ENCODE data around the gene GEMIN5. TPM values are rescaled to one million over a fixed set of nuclear protein-coding genes. Genes with fewer than 3 reads are reported as not detected.

Gene GEMIN5
- total and polyA plus RNA-seq, 2 of the 13 experiments (the other 11 are each of a cell fraction or from before 2014, with no cell fraction given): 6.6 to 28.6 TPM

DNA sequence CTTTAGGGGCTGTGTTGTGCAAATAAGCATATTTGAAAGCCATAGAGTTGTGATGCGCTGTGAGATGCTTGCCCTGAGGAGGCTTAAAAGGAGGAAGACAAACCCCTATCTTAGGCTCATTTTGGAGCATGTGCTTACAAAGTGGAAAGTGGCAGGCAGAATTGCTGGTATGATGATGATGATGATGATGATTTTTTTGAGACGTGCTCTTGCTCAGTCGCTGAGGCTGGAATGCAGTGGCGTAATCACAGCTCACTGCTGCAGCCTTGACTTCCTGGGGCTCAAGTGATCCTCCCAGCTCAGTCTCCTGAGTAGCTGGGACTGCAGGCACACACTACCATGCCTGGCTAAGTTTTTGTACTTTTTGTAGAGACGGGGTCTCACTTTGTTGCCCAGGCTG is 77.9 kb downstream of the GEMIN5 start (continued):
- TF ChIP-seq, protein P1, sequence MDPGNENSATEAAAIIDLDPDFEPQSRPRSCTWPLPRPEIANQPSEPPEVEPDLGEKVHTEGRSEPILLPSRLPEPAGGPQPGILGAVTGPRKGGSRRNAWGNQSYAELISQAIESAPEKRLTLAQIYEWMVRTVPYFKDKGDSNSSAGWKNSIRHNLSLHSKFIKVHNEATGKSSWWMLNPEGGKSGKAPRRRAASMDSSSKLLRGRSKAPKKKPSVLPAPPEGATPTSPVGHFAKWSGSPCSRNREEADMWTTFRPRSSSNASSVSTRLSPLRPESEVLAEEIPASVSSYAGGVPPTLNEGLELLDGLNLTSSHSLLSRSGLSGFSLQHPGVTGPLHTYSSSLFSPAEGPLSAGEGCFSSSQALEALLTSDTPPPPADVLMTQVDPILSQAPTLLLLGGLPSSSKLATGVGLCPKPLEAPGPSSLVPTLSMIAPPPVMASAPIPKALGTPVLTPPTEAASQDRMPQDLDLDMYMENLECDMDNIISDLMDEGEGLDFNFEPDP (CRISPR knock-in tag; conservative IDR thresholded peaks at IDR 0.05): no peak
- 0 out of 2 replicates have a peak, but pooled peaks have one; percentile 30 for TF ChIP-seq MYC (CRISPR knock-in tag; IDR thresholded peaks at IDR 0.05; ENCODE audit: borderline replicate concordance)
- no peak; the same call in 1 of the 2 replicates for TF ChIP-seq ATF7-NPFF (CRISPR knock-in tag; IDR thresholded peaks at IDR 0.05; ENCODE audit: low read depth)
- TF ChIP-seq STAG1 (CRISPR knock-in tag; IDR thresholded peaks at IDR 0.05): peak; percentile 17; the same call in 1 of the 2 replicates
- TF ChIP-seq ATF3 (CRISPR knock-in tag; IDR thresholded peaks at IDR 0.05): no peak
- no peak for TF ChIP-seq ZNF577 (CRISPR knock-in tag; IDR thresholded peaks at IDR 0.05; ENCODE audit: borderline replicate concordance, low read depth)
- no peak for TF ChIP-seq GATA4 (IDR thresholded peaks at IDR 0.05; ENCODE audit: borderline replicate concordance, low read depth)
- TF ChIP-seq IKZF5 (CRISPR knock-in tag; IDR thresholded peaks at IDR 0.05): no peak; the same call in 1 of the 2 replicates
- no peak for TF ChIP-seq HES4 (CRISPR knock-in tag; IDR thresholded peaks at IDR 0.05; ENCODE audit: borderline replicate concordance)
- no peak for TF ChIP-seq ZSCAN21 (CRISPR knock-in tag; IDR thresholded peaks at IDR 0.05; ENCODE audit: borderline replicate concordance)
- no peak for TF ChIP-seq GPN1 (CRISPR knock-in tag; IDR thresholded peaks at IDR 0.05; ENCODE audit: borderline replicate concordance)
- TF ChIP-seq ATF7 (IDR thresholded peaks at IDR 0.05): no peak
- no peak for TF ChIP-seq ATF7 (CRISPR knock-in tag; IDR thresholded peaks at IDR 0.05)
- TF ChIP-seq MED13 (CRISPR knock-in tag; IDR thresholded peaks at IDR 0.05): no peak
- TF ChIP-seq ZNF605 (CRISPR knock-in tag; IDR thresholded peaks at IDR 0.05): no peak
- TF ChIP-seq ZBTB7A (CRISPR knock-in tag; IDR thresholded peaks at IDR 0.05): no peak
- no peak for TF ChIP-seq AFF4 (CRISPR knock-in tag; IDR thresholded peaks at IDR 0.05)
- no peak for TF ChIP-seq DBP (CRISPR knock-in tag; IDR thresholded peaks at IDR 0.05; ENCODE audit: not compliant biosample characterization)
- TF ChIP-seq NCOA2 (CRISPR knock-in tag; IDR thresholded peaks at IDR 0.05): 0 out of 2 replicates have a peak, but pooled peaks have one; percentile 11
- TF ChIP-seq, protein P2, sequence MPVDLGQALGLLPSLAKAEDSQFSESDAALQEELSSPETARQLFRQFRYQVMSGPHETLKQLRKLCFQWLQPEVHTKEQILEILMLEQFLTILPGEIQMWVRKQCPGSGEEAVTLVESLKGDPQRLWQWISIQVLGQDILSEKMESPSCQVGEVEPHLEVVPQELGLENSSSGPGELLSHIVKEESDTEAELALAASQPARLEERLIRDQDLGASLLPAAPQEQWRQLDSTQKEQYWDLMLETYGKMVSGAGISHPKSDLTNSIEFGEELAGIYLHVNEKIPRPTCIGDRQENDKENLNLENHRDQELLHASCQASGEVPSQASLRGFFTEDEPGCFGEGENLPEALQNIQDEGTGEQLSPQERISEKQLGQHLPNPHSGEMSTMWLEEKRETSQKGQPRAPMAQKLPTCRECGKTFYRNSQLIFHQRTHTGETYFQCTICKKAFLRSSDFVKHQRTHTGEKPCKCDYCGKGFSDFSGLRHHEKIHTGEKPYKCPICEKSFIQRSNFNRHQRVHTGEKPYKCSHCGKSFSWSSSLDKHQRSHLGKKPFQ (CRISPR knock-in tag; IDR thresholded peaks at IDR 0.05; ENCODE audit: insufficient replicate concordance): peak; percentile 52
- no peak for TF ChIP-seq ZSCAN22 (CRISPR knock-in tag; IDR thresholded peaks at IDR 0.05)
- TF ChIP-seq NCOA1 (CRISPR knock-in tag; IDR thresholded peaks at IDR 0.05): no peak
- TF ChIP-seq RFXANK (CRISPR knock-in tag; IDR thresholded peaks at IDR 0.05): no peak

Measured in HepG2 (cell line).